Neural progenitor cell (in vitro differentiated cells): ENCODE data around the gene GTF2IRD1. TPM values are rescaled to one million over a fixed set of nuclear protein-coding genes. Genes with fewer than 3 reads are reported as not detected.

Experiments used
- DNase-seq: peaks from one replicate; pipeline ENCODE4 v3.0.0-alpha.2; 2016; ENCODE audit warnings: low spot score
- H2AFZ ChIP-seq: fragments of 200-600 bp; sonication (generic); replicated peaks from 2 replicates; pipeline ENCODE4 v1.6.1; 2016; ENCODE audit warnings: antibody characterized with exemption
- H3F3A ChIP-seq: fragments of 200-600 bp; sonication (generic); 2 replicates; pipeline ENCODE4 v1.6.1; 2016; ENCODE audit warnings: antibody characterized with exemption, low read depth
- H3K27ac ChIP-seq: fragments of 200-600 bp; sonication (generic); 2 replicates; pipeline ENCODE4 v1.5.1; 2016; ENCODE audit warnings: mild to moderate bottlenecking
- H3K27me3 ChIP-seq: fragments of 200-600 bp; sonication (generic); 2 replicates; pipeline ENCODE4 v1.6.1; 2016; ENCODE audit warnings: mild to moderate bottlenecking, moderate library complexity
- H3K36me3 ChIP-seq: fragments of 200-600 bp; sonication (generic); 2 replicates; pipeline ENCODE4 v1.5.1; 2016
- H3K4me1 ChIP-seq: fragments of 200-600 bp; sonication (generic); 2 replicates; pipeline ENCODE4 v1.6.1; 2016; ENCODE audit warnings: mixed run types
- H3K4me2 ChIP-seq: fragments of 200-600 bp; sonication (generic); 2 replicates; pipeline ENCODE4 v1.6.1; 2016
- H3K4me3 ChIP-seq: fragments of 200-600 bp; sonication (generic); 2 replicates; pipeline ENCODE4 v1.5.1; 2016
- H3K79me2 ChIP-seq: fragments of 200-600 bp; sonication (generic); 2 replicates; pipeline ENCODE4 v1.6.1; 2016; ENCODE audit warnings: low read depth
- H3K9ac ChIP-seq: fragments of 200-600 bp; sonication (generic); 2 replicates; pipeline ENCODE4 v1.6.1; 2016
- H3K9me3 ChIP-seq: fragments of 200-600 bp; sonication (generic); 2 replicates; pipeline ENCODE4 v1.5.1; 2016; ENCODE audit warnings: low read depth
- H4K20me1 ChIP-seq: fragments of 200-600 bp; sonication (generic); 2 replicates; pipeline ENCODE4 v1.6.1; 2016; ENCODE audit warnings: low read depth
- H3K27ac Mint-ChIP-seq: 3 replicates; pipeline ENCODE4 v1.8.0; 2021; ENCODE audit warnings: mixed read lengths
- H3K27me3 Mint-ChIP-seq: 2 replicates; pipeline ENCODE4 v1.8.0; 2022; ENCODE audit warnings: low read depth, mild to moderate bottlenecking, inconsistent platforms, moderate library complexity, mixed read lengths; ENCODE audit not compliant: insufficient read depth
- H3K36me3 Mint-ChIP-seq: 3 replicates; pipeline ENCODE4 v1.8.0; 2021; ENCODE audit warnings: mixed read lengths
- H3K4me1 Mint-ChIP-seq: 3 replicates; pipeline ENCODE4 v1.8.0; 2021; ENCODE audit warnings: mixed read lengths
- H3K4me3 Mint-ChIP-seq: 3 replicates; pipeline ENCODE4 v1.8.0; 2021; ENCODE audit warnings: mild to moderate bottlenecking, moderate library complexity, mixed read lengths
- H3K9me3 Mint-ChIP-seq: 3 replicates; pipeline ENCODE4 v1.8.0; 2020; ENCODE audit warnings: mixed read lengths
- EZH2 ChIP-seq: fragments of 200-600 bp; sonication (generic); IDR thresholded peaks from 2 replicates; pipeline ENCODE4 v1.6.1; 2017; ENCODE audit warnings: antibody characterized with exemption, mild to moderate bottlenecking, moderate library complexity
- EZH2phosphoT487 ChIP-seq: fragments of 200-600 bp; sonication (generic); IDR thresholded peaks from 2 replicates; pipeline ENCODE4 v1.6.1; 2017; ENCODE audit warnings: antibody characterized with exemption
- total RNA-seq: library from RNA; depleted of rRNA; stranded (reverse); fragments of >200 nt; gene quantifications from 2 replicates; pipeline ENCODE4 v1.2.3, GENCODE V29; 2015; ENCODE audit warnings: low replicate concordance
- TF ChIP-seq, protein P1 (sequence below): fragments of 200-600 bp; sonication (generic); IDR thresholded peaks from 2 replicates; pipeline ENCODE4 v1.5.1; 2017; ENCODE audit warnings: antibody characterized with exemption, mild to moderate bottlenecking

Gene GTF2IRD1
- total RNA-seq, 1 donor from 2014 or later: 25.6 TPM

- Histone ChIP-seq H3K4me1 (no peaks in the 10 kb centered on the region), H3K79me2 (no peaks in the 10 kb centered on the region), H3K27ac (no peak overlapping the region), H3K9ac (no peak overlapping the region), H4K20me1 (no peaks in the 10 kb centered on the region), H3K4me2 (peak overlapping the region; percentile 5), H3K4me3 (no peak overlapping the region), H3F3A (no peaks in the 10 kb centered on the region), H3K9me3 (peaks cover under 1% of the 10 kb centered on the region), H3K36me3 (no peaks in the 10 kb centered on the region), H3K27me3 (no peaks in the 10 kb centered on the region), H2AFZ (no peak overlapping the region)
- Mint-ChIP-seq H3K27me3 (peaks cover 13% of the 10 kb centered on the region), H3K4me1 (peaks cover 36% of the 10 kb centered on the region), H3K36me3 (no peaks in the 10 kb centered on the region), H3K9me3 (no peaks in the 10 kb centered on the region), H3K27ac (peak overlapping the region; percentile 80), H3K4me3 (peak overlapping the region; percentile 34)
- TF ChIP-seq EZH2 (no peak), EZH2phosphoT487 (no peak)
- TF ChIP-seq, protein P1, sequence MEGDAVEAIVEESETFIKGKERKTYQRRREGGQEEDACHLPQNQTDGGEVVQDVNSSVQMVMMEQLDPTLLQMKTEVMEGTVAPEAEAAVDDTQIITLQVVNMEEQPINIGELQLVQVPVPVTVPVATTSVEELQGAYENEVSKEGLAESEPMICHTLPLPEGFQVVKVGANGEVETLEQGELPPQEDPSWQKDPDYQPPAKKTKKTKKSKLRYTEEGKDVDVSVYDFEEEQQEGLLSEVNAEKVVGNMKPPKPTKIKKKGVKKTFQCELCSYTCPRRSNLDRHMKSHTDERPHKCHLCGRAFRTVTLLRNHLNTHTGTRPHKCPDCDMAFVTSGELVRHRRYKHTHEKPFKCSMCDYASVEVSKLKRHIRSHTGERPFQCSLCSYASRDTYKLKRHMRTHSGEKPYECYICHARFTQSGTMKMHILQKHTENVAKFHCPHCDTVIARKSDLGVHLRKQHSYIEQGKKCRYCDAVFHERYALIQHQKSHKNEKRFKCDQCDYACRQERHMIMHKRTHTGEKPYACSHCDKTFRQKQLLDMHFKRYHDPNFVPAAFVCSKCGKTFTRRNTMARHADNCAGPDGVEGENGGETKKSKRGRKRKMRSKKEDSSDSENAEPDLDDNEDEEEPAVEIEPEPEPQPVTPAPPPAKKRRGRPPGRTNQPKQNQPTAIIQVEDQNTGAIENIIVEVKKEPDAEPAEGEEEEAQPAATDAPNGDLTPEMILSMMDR: no peak
- peak; percentile 21 for DNase-seq
Measured at GRCh38 chr7:74443543-74444247, 10.0 kb upstream of the GTF2IRD1 start.

DNA sequence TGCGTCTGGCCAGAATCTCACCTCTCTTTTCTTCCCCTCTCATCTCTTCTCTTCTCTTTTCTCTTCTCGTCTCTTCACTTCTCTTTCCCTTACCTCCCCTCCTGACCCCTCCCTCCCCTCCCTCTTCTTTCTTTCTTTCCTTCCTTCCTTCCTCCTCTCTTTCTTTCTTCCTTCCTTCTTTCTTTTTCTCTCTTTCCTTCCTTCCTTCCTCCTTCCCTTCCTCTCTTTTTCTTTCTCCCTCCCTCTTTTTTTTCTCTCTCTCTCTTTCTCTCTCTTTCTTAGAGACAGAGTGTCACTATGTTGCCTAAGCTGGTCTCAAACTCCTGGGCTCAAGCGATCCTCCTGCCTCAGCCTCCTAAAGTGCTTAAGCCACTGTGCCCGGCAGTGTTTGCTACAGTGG is 4.6 kb upstream of the GTF2IRD1 start:
- H3K9me3 ChIP-seq: no peaks in the 10 kb centered on the region
- Mint-ChIP-seq H3K27ac (peak overlapping the region; percentile 4), H3K36me3 (no peaks in the 10 kb centered on the region), H3K4me1 (peaks cover 26% of the 10 kb centered on the region), H3K27me3 (peaks cover 15% of the 10 kb centered on the region), H3K4me3 (no peak overlapping the region), H3K9me3 (no peaks in the 10 kb centered on the region)
- H4K20me1 ChIP-seq: no peaks in the 10 kb centered on the region
- no peak for DNase-seq
- H2AFZ ChIP-seq: no peak overlapping the region
- H3K79me2 ChIP-seq: peaks cover 8% of the 10 kb centered on the region
- no peaks in the 10 kb centered on the region for H3K4me1 ChIP-seq
- no peak overlapping the region for H3K27ac ChIP-seq
- TF ChIP-seq, protein P1: no peak
- no peak for TF ChIP-seq EZH2phosphoT487
- no peak for TF ChIP-seq EZH2
- no peaks in the 10 kb centered on the region for H3K27me3 ChIP-seq
- peaks cover 5% of the 10 kb centered on the region for H3F3A ChIP-seq
- H3K9ac ChIP-seq: no peak overlapping the region
- no peaks in the 10 kb centered on the region for H3K36me3 ChIP-seq
- H3K4me2 ChIP-seq: no peak overlapping the region
- no peak overlapping the region for H3K4me3 ChIP-seq

GRCh38 chr7:74449809-74450397 is 3.8 kb upstream of the GTF2IRD1 start:
- no peaks in the 10 kb centered on the region for H3K36me3 ChIP-seq
- H3K4me3 Mint-ChIP-seq: peak overlapping the region; percentile 33
- no peak overlapping the region for H2AFZ ChIP-seq
- H3K27ac Mint-ChIP-seq: no peak overlapping the region
- H3K79me2 ChIP-seq: peaks cover 16% of the 10 kb centered on the region
- no peaks in the 10 kb centered on the region for H3K9me3 ChIP-seq
- H3K4me2 ChIP-seq: no peak overlapping the region
- peaks cover 15% of the 10 kb centered on the region for H3K27me3 Mint-ChIP-seq
- no peaks in the 10 kb centered on the region for H3K27me3 ChIP-seq
- H3K9me3 Mint-ChIP-seq: no peaks in the 10 kb centered on the region
- no peak overlapping the region for H3K27ac ChIP-seq
- DNase-seq: peak; percentile 80
- no peak overlapping the region for H3K4me3 ChIP-seq
- peaks cover 1% of the 10 kb centered on the region for H3K4me1 ChIP-seq
- no peak overlapping the region for H3K9ac ChIP-seq
- TF ChIP-seq EZH2phosphoT487 (no peak), EZH2 (no peak)
- TF ChIP-seq, protein P1: peak; percentile 80
- H3F3A ChIP-seq: peaks cover 5% of the 10 kb centered on the region
- peaks cover 19% of the 10 kb centered on the region for H3K4me1 Mint-ChIP-seq
- H4K20me1 ChIP-seq: peaks cover 5% of the 10 kb centered on the region
- H3K36me3 Mint-ChIP-seq: no peaks in the 10 kb centered on the region
